HAP-1 (cell line): ENCODE results near the gene KCNC4.

Source experiments
- DNase-seq, 2 experiments: peaks; one replicate each; pipeline ENCODE4 v3.0.0-alpha.2; 2016 to 2020; ENCODE audit warnings: low spot score in 2 of 2
- H3K27me3 ChIP-seq: fragments of 250-450 bp; sonication (Bioruptor Pico); 2 replicates; pipeline ENCODE4 v1.5.1; 2020; ENCODE audit warnings: low read depth, mild to moderate bottlenecking, moderate library complexity
- H3K36me3 ChIP-seq: fragments of 250-450 bp; sonication (Bioruptor Pico); replicated peaks from 2 replicates; pipeline ENCODE4 v1.5.1; 2020; ENCODE audit warnings: mild to moderate bottlenecking
- H3K4me1 ChIP-seq: fragments of 250-450 bp; sonication (Bioruptor Pico); 2 replicates; pipeline ENCODE4 v1.5.1; 2020; ENCODE audit warnings: mild to moderate bottlenecking
- H3K4me3 ChIP-seq: fragments of 250-450 bp; sonication (Bioruptor Pico); 2 replicates; pipeline ENCODE4 v1.5.1; 2020; ENCODE audit warnings: mild to moderate bottlenecking, moderate library complexity
- H3K9me3 ChIP-seq: fragments of 250-450 bp; sonication (Bioruptor Pico); 2 replicates; pipeline ENCODE4 v1.5.1; 2020; ENCODE audit warnings: mild to moderate bottlenecking, moderate library complexity
- in situ Hi-C: fragments of 300-500 bp; cut with MboI; formaldehyde crosslinking; loops from 3 replicates; pipeline ENCODE4 v1.14.3; 2020; ENCODE audit warnings: low sequenced_read_pairs, inconsistent platforms, mixed read lengths

Gene KCNC4

GRCh38 chr1:110176299-110176956 is 33.7 kb upstream of the KCNC4 start:
- Histone ChIP-seq H3K36me3 (no peaks in the 10 kb centered on the region), H3K9me3 (no peaks in the 10 kb centered on the region), H3K27me3 (no peaks in the 10 kb centered on the region; the same call in none of the 2 replicates), H3K4me1 (peaks cover 6% of the 10 kb centered on the region), H3K4me3 (no peak overlapping the region)
- peak in 1 of 2 experiments; percentile 30 for DNase-seq
- in situ Hi-C loops, result no loop called here

GRCh38 chr1:110177775-110178174 is 32.3 kb upstream of the KCNC4 start:
- H3K4me3 ChIP-seq, result no peak overlapping the region
- DNase-seq, result no peak
- peaks cover 6% of the 10 kb centered on the region for H3K27me3 ChIP-seq
- H3K4me1 ChIP-seq, result peaks cover 6% of the 10 kb centered on the region
- in situ Hi-C loops, result no loop called here
- H3K9me3 ChIP-seq, result no peaks in the 10 kb centered on the region
- no peaks in the 10 kb centered on the region for H3K36me3 ChIP-seq

- Histone ChIP-seq H3K36me3 (no peaks in the 10 kb centered on the region), H3K4me3 (no peak overlapping the region), H3K4me1 (peaks cover 10% of the 10 kb centered on the region), H3K27me3 (peaks cover 21% of the 10 kb centered on the region), H3K9me3 (no peaks in the 10 kb centered on the region)
- in situ Hi-C loops, result no loop called here
- DNase-seq, result no peak
These were observed 26.4 kb upstream of the KCNC4 start for GRCh38 chr1:110183642-110184167.

- Histone ChIP-seq H3K4me3 (no peak overlapping the region), H3K36me3 (no peaks in the 10 kb centered on the region), H3K9me3 (no peaks in the 10 kb centered on the region), H3K4me1 (peaks cover 10% of the 10 kb centered on the region), H3K27me3 (peaks cover 21% of the 10 kb centered on the region)
- in situ Hi-C loops, result no loop called here
- no peak for DNase-seq
These were observed 25.7 kb upstream of the KCNC4 start for GRCh38 chr1:110184446-110184845.

GRCh38 chr1:110185181-110185580 is 24.9 kb upstream of the KCNC4 start:
- in situ Hi-C loops, result no loop called here
- Histone ChIP-seq H3K9me3 (no peaks in the 10 kb centered on the region), H3K4me1 (peaks cover 10% of the 10 kb centered on the region), H3K4me3 (no peak overlapping the region), H3K27me3 (peaks cover 21% of the 10 kb centered on the region), H3K36me3 (no peaks in the 10 kb centered on the region)
- no peak for DNase-seq

GRCh38 chr1:110186558-110186957 is 23.6 kb upstream of the KCNC4 start:
- H3K36me3 ChIP-seq, result no peaks in the 10 kb centered on the region
- no peak for DNase-seq
- no peaks in the 10 kb centered on the region for H3K9me3 ChIP-seq
- H3K4me1 ChIP-seq, result peaks cover 10% of the 10 kb centered on the region
- H3K4me3 ChIP-seq, result no peak overlapping the region
- peaks cover 21% of the 10 kb centered on the region for H3K27me3 ChIP-seq
- in situ Hi-C loops, result no loop called here

- Histone ChIP-seq H3K36me3 (no peaks in the 10 kb centered on the region), H3K9me3 (no peaks in the 10 kb centered on the region), H3K4me3 (no peak overlapping the region), H3K4me1 (peaks cover 10% of the 10 kb centered on the region), H3K27me3 (peaks cover 15% of the 10 kb centered on the region)
- DNase-seq, result peak; percentile 41 to 60
- in situ Hi-C loops, result no loop called here
These were observed 22.8 kb upstream of the KCNC4 start for GRCh38 chr1:110187139-110187890.

- Histone ChIP-seq H3K36me3 (no peaks in the 10 kb centered on the region), H3K27me3 (peaks cover 11% of the 10 kb centered on the region), H3K9me3 (no peaks in the 10 kb centered on the region), H3K4me1 (peaks cover 10% of the 10 kb centered on the region), H3K4me3 (no peak overlapping the region)
- in situ Hi-C loops, result no loop called here
- DNase-seq, result no peak
These were observed 22.0 kb upstream of the KCNC4 start for GRCh38 chr1:110188035-110188618.

- no peaks in the 10 kb centered on the region for H3K9me3 ChIP-seq
- no peaks in the 10 kb centered on the region for H3K36me3 ChIP-seq
- H3K4me3 ChIP-seq, result no peak overlapping the region
- in situ Hi-C loops, result no loop called here
- 0 out of 2 replicates have a peak, but pooled peaks cover 3% of the 10 kb centered on the region for H3K27me3 ChIP-seq
- DNase-seq, result no peak
- peaks cover 10% of the 10 kb centered on the region for H3K4me1 ChIP-seq
These were observed 20.9 kb upstream of the KCNC4 start for GRCh38 chr1:110189181-110189580.

GRCh38 chr1:110190282-110190929 is 19.7 kb upstream of the KCNC4 start:
- no peak for DNase-seq
- in situ Hi-C loops, result no loop called here
- Histone ChIP-seq H3K9me3 (no peaks in the 10 kb centered on the region), H3K36me3 (no peaks in the 10 kb centered on the region), H3K4me3 (no peak overlapping the region), H3K4me1 (peaks cover 10% of the 10 kb centered on the region), H3K27me3 (no peaks in the 10 kb centered on the region)

- Histone ChIP-seq H3K36me3 (no peaks in the 10 kb centered on the region), H3K4me3 (no peak overlapping the region), H3K4me1 (peaks cover 7% of the 10 kb centered on the region), H3K9me3 (no peaks in the 10 kb centered on the region), H3K27me3 (no peaks in the 10 kb centered on the region)
- in situ Hi-C loops, result no loop called here
- DNase-seq, result no peak
These were observed 17.6 kb upstream of the KCNC4 start for GRCh38 chr1:110192541-110192940.

GRCh38 chr1:110195196-110195595 is 14.9 kb upstream of the KCNC4 start:
- in situ Hi-C loops, result no loop called here
- no peaks in the 10 kb centered on the region for H3K9me3 ChIP-seq

GRCh38 chr1:110196917-110197765 is 13.0 kb upstream of the KCNC4 start:
- DNase-seq, result peak; percentile 57 to 68
- no peaks in the 10 kb centered on the region for H3K27me3 ChIP-seq

More at GRCh38 chr1:110195196-110195595, 14.9 kb upstream of the KCNC4 start:
- H3K36me3 ChIP-seq, result no peaks in the 10 kb centered on the region
- DNase-seq, result no peak
- no peaks in the 10 kb centered on the region for H3K4me1 ChIP-seq
- H3K4me3 ChIP-seq, result no peak overlapping the region
- no peaks in the 10 kb centered on the region for H3K27me3 ChIP-seq

More at GRCh38 chr1:110196917-110197765, 13.0 kb upstream of the KCNC4 start:
- Histone ChIP-seq H3K4me1 (no peaks in the 10 kb centered on the region), H3K9me3 (no peaks in the 10 kb centered on the region), H3K36me3 (no peaks in the 10 kb centered on the region), H3K4me3 (no peak overlapping the region)
- in situ Hi-C loops, result no loop called here
